HT1080 (cell line): ENCODE results near the gene GPR32. TPM values are rescaled to one million over a fixed set of nuclear protein-coding genes. Genes with fewer than 3 reads are reported as not detected.

ENCODE experiments used
- small RNA-seq: library from RNA; depleted of rRNA; stranded (forward); fragments of <200 nt; gene quantifications from one replicate; pipeline ENCODE3, GENCODE V24; 2014
- total RNA-seq: library from RNA; depleted of rRNA; stranded (reverse); fragments of >200 nt; shearing (Covaris generic); gene quantifications from 2 replicates; pipeline ENCODE4 v1.2.3, GENCODE V29; 2014; rRNA removed

GPR32 gene
- total RNA-seq, 1 experiment from 2014 or later: not detected

Small RNA genes lying within 50 kb of the gene (small RNA-seq; reads per million reads assigned to genes)
- gene SNORD88A: 349 reads per million, percentile 98 among the genes with 10 or more reads in this experiment
- gene SNORD88B: not detected
- not detected for gene SNORD88C

Other genes starting within 250 kb of the GPR32 start
- gene LRRC4B, start 202.0 kb upstream of the GPR32 start, total RNA-seq: 0.03 and 0.08 TPM in 2 replicates
- 0.13 TPM in 1 of 2 replicates, not detected in the other for gene SYT3, start 130.6 kb upstream of the GPR32 start, total RNA-seq
- gene C19orf81, start 121.0 kb upstream of the GPR32 start, total RNA-seq: 1.1 and 3.2 TPM in 2 replicates
- gene SHANK1, start 50.7 kb upstream of the GPR32 start, total RNA-seq: 9.3 and 10.5 TPM in 2 replicates
- 163 and 168 TPM in 2 replicates for gene CLEC11A, start 47.1 kb upstream of the GPR32 start, total RNA-seq
- not detected in 2 replicates for gene ACP4, start 20.0 kb downstream of the GPR32 start, total RNA-seq
- gene KLK1, start 53.3 kb downstream of the GPR32 start, total RNA-seq: not detected in 2 replicates
- gene KLK15, start 63.1 kb downstream of the GPR32 start, total RNA-seq: not detected in 2 replicates
- gene KLK3, start 84.5 kb downstream of the GPR32 start, total RNA-seq: not detected in 2 replicates
- not detected in 2 replicates for gene KLK2, start 103.0 kb downstream of the GPR32 start, total RNA-seq
- gene KLK4, start 140.9 kb downstream of the GPR32 start, total RNA-seq: not detected in 2 replicates
- gene KLK5, start 182.6 kb downstream of the GPR32 start, total RNA-seq: not detected in 2 replicates
- 0.20 TPM in 1 of 2 replicates, not detected in the other for gene KLK6, start 199.1 kb downstream of the GPR32 start, total RNA-seq
- gene KLK7, start 213.5 kb downstream of the GPR32 start, total RNA-seq: not detected in 2 replicates
- not detected in 2 replicates for gene KLK8, start 231.1 kb downstream of the GPR32 start, total RNA-seq
- not detected in 2 replicates for gene KLK10, start 249.2 kb downstream of the GPR32 start, total RNA-seq